Measurements from ENCODE around the gene KLHDC3. TPM values are rescaled to one million over a fixed set of nuclear protein-coding genes. Genes with fewer than 3 reads are reported as not detected.

Gene KLHDC3
- total and polyA plus RNA-seq, 9 of the 15 experiments (the other 6 are each of a cell fraction or from before 2014, with no cell fraction given): 4.5 to 171 (median 107) TPM

Other genes starting within 250 kb of the KLHDC3 start
Only the 7 nearest of the 17 such genes appear.
- 17.0 and 26.9 TPM in 2 replicates for gene PEX6, start 35.1 kb upstream of the KLHDC3 start, total RNA-seq (2014; rRNA removed)
- gene PEX6, start 35.1 kb upstream of the KLHDC3 start, total RNA-seq (2014; rRNA removed; fragmentation: Illumina TruSeq; extraction: Trizol): 3.4 and 5.7 TPM in 2 replicates
- gene PEX6, start 35.1 kb upstream of the KLHDC3 start, total RNA-seq (2015; rRNA removed; fragmentation: Illumina TruSeq; extraction: Trizol): 6.9 and 8.0 TPM in 2 replicates
- 20.8 and 24.3 TPM in 2 replicates for gene PEX6, start 35.1 kb upstream of the KLHDC3 start, total RNA-seq (2021)
- 6.4 and 10.9 TPM in 2 replicates for gene PEX6, start 35.1 kb upstream of the KLHDC3 start, polyA plus RNA-seq (2011; rRNA removed)
- 9.6 and 10.6 TPM in 2 replicates for gene PEX6, start 35.1 kb upstream of the KLHDC3 start, polyA plus RNA-seq (2014; fragmentation: Illumina TruSeq; extraction: Trizol)
- gene PEX6, start 35.1 kb upstream of the KLHDC3 start, polyA plus RNA-seq (2014; fragmentation: Nextera tagmentation; extraction: Ambion mirVana): under 1 TPM; 0.17 to 0.77 TPM
- 12.3 and 14.1 TPM in 2 replicates for gene PEX6, start 35.1 kb upstream of the KLHDC3 start, polyA plus RNA-seq (2014; rRNA removed)
- 45.2 and 50.5 TPM in 2 replicates for gene PPP2R5D, start 29.7 kb upstream of the KLHDC3 start, total RNA-seq (2014; rRNA removed)
- gene PPP2R5D, start 29.7 kb upstream of the KLHDC3 start, total RNA-seq (2014; rRNA removed; fragmentation: Illumina TruSeq; extraction: Trizol): 35.3 and 36.3 TPM in 2 replicates
- 37.4 and 37.7 TPM in 2 replicates for gene PPP2R5D, start 29.7 kb upstream of the KLHDC3 start, total RNA-seq (2015; rRNA removed; fragmentation: Illumina TruSeq; extraction: Trizol)
- 45.3 and 45.5 TPM in 2 replicates for gene PPP2R5D, start 29.7 kb upstream of the KLHDC3 start, total RNA-seq (2021)
- 55.5 and 63.3 TPM in 2 replicates for gene PPP2R5D, start 29.7 kb upstream of the KLHDC3 start, polyA plus RNA-seq (2011; rRNA removed)
- 68.8 and 96.1 TPM in 2 replicates for gene PPP2R5D, start 29.7 kb upstream of the KLHDC3 start, polyA plus RNA-seq (2014; fragmentation: Illumina TruSeq; extraction: Trizol)
- gene PPP2R5D, start 29.7 kb upstream of the KLHDC3 start, polyA plus RNA-seq (2014; fragmentation: Nextera tagmentation; extraction: Ambion mirVana): 1 to 10 TPM; 1.3 to 1.9 TPM
- gene PPP2R5D, start 29.7 kb upstream of the KLHDC3 start, polyA plus RNA-seq (2014; rRNA removed): 36.6 and 38.4 TPM in 2 replicates
- gene MEA1, start 303 bp upstream of the KLHDC3 start, total RNA-seq (2014; rRNA removed): 120 and 154 TPM in 2 replicates
- 126 and 153 TPM in 2 replicates for gene MEA1, start 303 bp upstream of the KLHDC3 start, total RNA-seq (2014; rRNA removed; fragmentation: Illumina TruSeq; extraction: Trizol)
- 201 and 209 TPM in 2 replicates for gene MEA1, start 303 bp upstream of the KLHDC3 start, total RNA-seq (2015; rRNA removed; fragmentation: Illumina TruSeq; extraction: Trizol)
- gene MEA1, start 303 bp upstream of the KLHDC3 start, total RNA-seq (2021): 86.8 and 91.5 TPM in 2 replicates
- 119 and 138 TPM in 2 replicates for gene MEA1, start 303 bp upstream of the KLHDC3 start, polyA plus RNA-seq (2011; rRNA removed)
- gene MEA1, start 303 bp upstream of the KLHDC3 start, polyA plus RNA-seq (2014; fragmentation: Illumina TruSeq; extraction: Trizol): 156 and 199 TPM in 2 replicates
- gene MEA1, start 303 bp upstream of the KLHDC3 start, polyA plus RNA-seq (2014; fragmentation: Nextera tagmentation; extraction: Ambion mirVana): 100 to 1,000 TPM; 152 to 210 TPM
- 141 and 143 TPM in 2 replicates for gene MEA1, start 303 bp upstream of the KLHDC3 start, polyA plus RNA-seq (2014; rRNA removed)
- gene RRP36, start 7.4 kb downstream of the KLHDC3 start, total RNA-seq (2014; rRNA removed): 133 and 150 TPM in 2 replicates
- 138 and 143 TPM in 2 replicates for gene RRP36, start 7.4 kb downstream of the KLHDC3 start, total RNA-seq (2014; rRNA removed; fragmentation: Illumina TruSeq; extraction: Trizol)
- gene RRP36, start 7.4 kb downstream of the KLHDC3 start, total RNA-seq (2015; rRNA removed; fragmentation: Illumina TruSeq; extraction: Trizol): 143 and 144 TPM in 2 replicates
- 101 TPM in 2 replicates for gene RRP36, start 7.4 kb downstream of the KLHDC3 start, total RNA-seq (2021)
- gene RRP36, start 7.4 kb downstream of the KLHDC3 start, polyA plus RNA-seq (2011; rRNA removed): 68.4 and 83.5 TPM in 2 replicates
- 93.6 and 114 TPM in 2 replicates for gene RRP36, start 7.4 kb downstream of the KLHDC3 start, polyA plus RNA-seq (2014; fragmentation: Illumina TruSeq; extraction: Trizol)
- gene RRP36, start 7.4 kb downstream of the KLHDC3 start, polyA plus RNA-seq (2014; fragmentation: Nextera tagmentation; extraction: Ambion mirVana): 10 to 100 TPM; 27.6 to 31.7 TPM
- 129 and 132 TPM in 2 replicates for gene RRP36, start 7.4 kb downstream of the KLHDC3 start, polyA plus RNA-seq (2014; rRNA removed)
- gene CUL7, start 39.6 kb downstream of the KLHDC3 start, total RNA-seq (2014; rRNA removed): 8.6 and 10.9 TPM in 2 replicates
- 3.7 and 4.8 TPM in 2 replicates for gene CUL7, start 39.6 kb downstream of the KLHDC3 start, total RNA-seq (2014; rRNA removed; fragmentation: Illumina TruSeq; extraction: Trizol)
- 8.0 and 8.3 TPM in 2 replicates for gene CUL7, start 39.6 kb downstream of the KLHDC3 start, total RNA-seq (2015; rRNA removed; fragmentation: Illumina TruSeq; extraction: Trizol)
- 13.5 and 14.7 TPM in 2 replicates for gene CUL7, start 39.6 kb downstream of the KLHDC3 start, total RNA-seq (2021)
- gene CUL7, start 39.6 kb downstream of the KLHDC3 start, polyA plus RNA-seq (2011; rRNA removed): 20.1 and 40.1 TPM in 2 replicates
- gene CUL7, start 39.6 kb downstream of the KLHDC3 start, polyA plus RNA-seq (2014; fragmentation: Illumina TruSeq; extraction: Trizol): 10.2 and 10.4 TPM in 2 replicates
- gene CUL7, start 39.6 kb downstream of the KLHDC3 start, polyA plus RNA-seq (2014; fragmentation: Nextera tagmentation; extraction: Ambion mirVana): under 1 TPM; 0.44 to 0.74 TPM
- gene CUL7, start 39.6 kb downstream of the KLHDC3 start, polyA plus RNA-seq (2014; rRNA removed): 11.9 and 14.3 TPM in 2 replicates
- gene MRPL2, start 45.2 kb downstream of the KLHDC3 start, total RNA-seq (2014; rRNA removed): 87.3 and 125 TPM in 2 replicates
- gene MRPL2, start 45.2 kb downstream of the KLHDC3 start, total RNA-seq (2014; rRNA removed; fragmentation: Illumina TruSeq; extraction: Trizol): 95.4 and 98.5 TPM in 2 replicates
- gene MRPL2, start 45.2 kb downstream of the KLHDC3 start, total RNA-seq (2015; rRNA removed; fragmentation: Illumina TruSeq; extraction: Trizol): 121 and 125 TPM in 2 replicates
- 254 and 262 TPM in 2 replicates for gene MRPL2, start 45.2 kb downstream of the KLHDC3 start, total RNA-seq (2021)
- gene MRPL2, start 45.2 kb downstream of the KLHDC3 start, polyA plus RNA-seq (2011; rRNA removed): 80.6 and 130 TPM in 2 replicates
- 195 and 200 TPM in 2 replicates for gene MRPL2, start 45.2 kb downstream of the KLHDC3 start, polyA plus RNA-seq (2014; fragmentation: Illumina TruSeq; extraction: Trizol)
- gene MRPL2, start 45.2 kb downstream of the KLHDC3 start, polyA plus RNA-seq (2014; fragmentation: Nextera tagmentation; extraction: Ambion mirVana): 100 to 1,000 TPM in 1 of 2 experiments, 10 to 100 TPM in 1; 63.1 to 130 TPM
- gene MRPL2, start 45.2 kb downstream of the KLHDC3 start, polyA plus RNA-seq (2014; rRNA removed): 131 and 157 TPM in 2 replicates
- gene KLC4, start 45.4 kb downstream of the KLHDC3 start, total RNA-seq (2014; rRNA removed): 7.8 and 8.2 TPM in 2 replicates
- gene KLC4, start 45.4 kb downstream of the KLHDC3 start, total RNA-seq (2014; rRNA removed; fragmentation: Illumina TruSeq; extraction: Trizol): 3.5 and 5.9 TPM in 2 replicates
- 5.7 TPM in 2 replicates for gene KLC4, start 45.4 kb downstream of the KLHDC3 start, total RNA-seq (2015; rRNA removed; fragmentation: Illumina TruSeq; extraction: Trizol)
- gene KLC4, start 45.4 kb downstream of the KLHDC3 start, total RNA-seq (2021): 12.7 and 14.3 TPM in 2 replicates
- 13.0 and 28.0 TPM in 2 replicates for gene KLC4, start 45.4 kb downstream of the KLHDC3 start, polyA plus RNA-seq (2011; rRNA removed)
- 7.4 and 7.7 TPM in 2 replicates for gene KLC4, start 45.4 kb downstream of the KLHDC3 start, polyA plus RNA-seq (2014; fragmentation: Illumina TruSeq; extraction: Trizol)
- 1 to 10 TPM; 1.7 to 3.0 TPM for gene KLC4, start 45.4 kb downstream of the KLHDC3 start, polyA plus RNA-seq (2014; fragmentation: Nextera tagmentation; extraction: Ambion mirVana)
- 8.5 and 16.2 TPM in 2 replicates for gene KLC4, start 45.4 kb downstream of the KLHDC3 start, polyA plus RNA-seq (2014; rRNA removed)